COR-L47 (cell line): Measurements from ENCODE around the gene KLRD1.
"Not testable (repeated sequence)": the region's sequence is repeated elsewhere in the genome, so short reads cannot be mapped to it uniquely, and the experiment has no call there.

Experiments used
- DNase-seq: peaks from one replicate; lab custom pipeline; 2025; lab: John Stamatoyannopoulos, UW

The KLRD1 gene

GRCh38 chr12:10338470-10338869 is 30.8 kb downstream of the KLRD1 start:
- DNase-seq: not testable (repeated sequence)

GRCh38 chr12:10339053-10339840 is 31.6 kb downstream of the KLRD1 start:
- no peak for DNase-seq

GRCh38 chr12:10340946-10341345 is 33.3 kb downstream of the KLRD1 start:
- not testable (repeated sequence) for DNase-seq

- DNase-seq: no peak
These were observed 34.3 kb downstream of the KLRD1 start for GRCh38 chr12:10341892-10342509.

GRCh38 chr12:10351457-10351856 is 43.8 kb downstream of the KLRD1 start:
- DNase-seq: not testable (repeated sequence)

GRCh38 chr12:10354071-10354470 is 46.4 kb downstream of the KLRD1 start:
- DNase-seq: no peak

GRCh38 chr12:10354502-10354901 is 46.8 kb downstream of the KLRD1 start:
- no peak for DNase-seq

- no peak for DNase-seq
These were observed 50.5 kb downstream of the KLRD1 start for GRCh38 chr12:10358131-10358530.

- no peak for DNase-seq
These were observed 51.3 kb downstream of the KLRD1 start for GRCh38 chr12:10358969-10359368.

GRCh38 chr12:10361084-10361483 is 53.4 kb downstream of the KLRD1 start:
- no peak for DNase-seq

GRCh38 chr12:10361622-10362021 is 54.0 kb downstream of the KLRD1 start:
- DNase-seq: no peak

GRCh38 chr12:10362325-10362724 is 54.7 kb downstream of the KLRD1 start:
- no peak for DNase-seq

GRCh38 chr12:10362828-10363657 is 55.4 kb downstream of the KLRD1 start:
- DNase-seq: no peak

GRCh38 chr12:10363658-10363913 is 55.9 kb downstream of the KLRD1 start:
- no peak for DNase-seq

- no peak for DNase-seq
These were observed 56.5 kb downstream of the KLRD1 start for GRCh38 chr12:10363914-10364814.

GRCh38 chr12:10364815-10365622 is 57.3 kb downstream of the KLRD1 start:
- no peak for DNase-seq

GRCh38 chr12:10365696-10366405 is 58.2 kb downstream of the KLRD1 start:
- DNase-seq: no peak

- no peak for DNase-seq
These were observed 59.2 kb downstream of the KLRD1 start for GRCh38 chr12:10366875-10367274.

GRCh38 chr12:10367714-10368113 is 60.0 kb downstream of the KLRD1 start:
- not testable (repeated sequence) for DNase-seq
